Activated CD4-positive, alpha-beta T cell treated with anti-CD3 and anti-CD28 coated beads, Interleukin-2, Interleukin-4, amounts not matched to agents 100 ng/mL and 50 ng/mL, durations not matched to agents 16 hours and 8 hours (primary cell): ENCODE measurements around the gene SNX2.

Experiments used
- DNase-seq: peaks from one replicate; pipeline ENCODE4 v3.0.0-alpha.2; 2020; ENCODE audit warnings: low spot score

Gene SNX2

GRCh38 chr5:122773619-122774018, 1.3 kb upstream of the SNX2 start:
- DNase-seq, result no peak

DNA sequence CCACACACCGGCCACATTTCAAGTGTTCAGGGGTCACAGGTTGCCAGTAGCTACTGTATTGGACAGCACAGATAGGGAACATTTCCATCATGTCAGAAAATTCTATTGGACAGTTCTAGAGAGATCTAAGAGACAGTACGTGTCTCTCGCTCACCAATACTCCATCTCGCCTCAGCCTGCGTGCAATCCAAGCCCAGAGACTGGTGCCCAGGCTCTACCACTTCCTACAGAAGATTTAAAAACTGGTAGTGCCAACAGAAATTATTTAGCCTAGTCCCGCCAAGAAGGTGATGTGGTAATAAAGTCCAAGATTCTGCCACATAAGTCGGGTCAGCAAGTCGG, 390 bp upstream of the SNX2 start:
- no peak for DNase-seq

DNA sequence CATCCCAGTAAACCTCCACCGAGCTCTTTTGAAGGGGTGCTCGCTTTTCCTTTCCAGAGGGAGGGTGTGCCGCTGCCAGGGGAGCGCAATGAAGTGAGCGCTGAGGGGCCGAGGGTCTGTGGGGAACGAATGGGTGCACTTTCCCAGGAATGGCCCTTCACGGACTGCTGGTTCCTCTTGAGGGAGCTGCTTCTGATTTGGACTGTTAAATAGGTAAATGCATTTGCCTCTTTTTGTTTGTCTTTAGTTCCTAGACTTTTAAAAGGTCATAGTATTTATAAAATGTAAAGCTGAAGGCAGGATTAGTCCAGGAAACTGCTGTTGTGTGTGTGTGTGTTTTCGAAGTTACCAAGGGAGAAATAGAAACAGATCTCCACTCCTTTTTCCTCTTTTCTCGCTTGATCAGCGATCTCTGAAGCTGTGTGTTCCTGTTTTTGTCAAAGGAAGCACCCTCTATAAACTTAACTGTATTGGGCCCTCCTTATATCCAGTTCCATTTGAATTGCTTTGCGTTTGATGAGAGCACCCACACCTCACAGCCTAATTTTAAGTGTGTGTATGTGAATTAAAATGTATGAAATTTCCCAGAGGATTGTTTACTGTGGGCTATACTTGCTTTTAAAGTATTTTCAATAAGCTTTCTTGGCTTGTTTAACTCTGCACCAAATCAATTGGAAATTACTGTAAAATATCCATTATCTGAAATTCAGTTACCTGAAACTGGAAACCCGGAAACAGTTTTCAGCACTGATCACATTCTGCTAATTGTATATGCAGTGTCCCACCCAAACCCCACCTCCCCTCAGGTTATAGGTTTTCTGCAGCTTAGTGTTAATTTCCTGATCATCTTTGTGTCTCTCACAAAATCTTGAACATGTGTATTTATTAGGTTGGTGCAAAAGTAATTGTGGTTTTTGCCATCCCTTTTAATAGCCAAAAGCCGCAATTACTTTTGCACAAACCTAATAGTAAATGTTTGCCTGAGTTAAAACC, 966 bp downstream of the SNX2 start:
- DNase-seq, result no peak

- no peak for DNase-seq
Measured at GRCh38 chr5:122778157-122778556, 3.3 kb downstream of the SNX2 start.

GRCh38 chr5:122779451-122779850, 4.6 kb downstream of the SNX2 start:
- DNase-seq, result no peak

DNA sequence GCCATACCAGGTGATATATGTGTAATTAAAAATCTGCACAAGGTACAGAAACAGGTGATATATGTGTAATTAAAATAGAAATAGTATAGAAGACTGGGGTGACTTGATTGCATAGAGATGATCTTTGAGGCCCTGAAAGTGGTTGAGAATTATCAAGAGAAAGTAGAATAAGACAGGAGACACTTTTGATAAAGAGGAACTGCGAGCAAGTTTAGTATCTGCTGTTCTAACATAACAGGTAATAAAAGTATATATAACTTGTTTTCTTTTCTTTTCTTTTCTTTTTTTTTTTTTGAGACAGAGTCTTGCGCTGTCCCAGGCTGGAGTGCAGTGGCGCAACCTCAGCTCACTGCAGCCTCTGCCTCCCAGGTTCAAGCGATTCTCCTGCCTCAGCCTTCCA, 5.4 kb downstream of the SNX2 start:
- no peak for DNase-seq

DNA sequence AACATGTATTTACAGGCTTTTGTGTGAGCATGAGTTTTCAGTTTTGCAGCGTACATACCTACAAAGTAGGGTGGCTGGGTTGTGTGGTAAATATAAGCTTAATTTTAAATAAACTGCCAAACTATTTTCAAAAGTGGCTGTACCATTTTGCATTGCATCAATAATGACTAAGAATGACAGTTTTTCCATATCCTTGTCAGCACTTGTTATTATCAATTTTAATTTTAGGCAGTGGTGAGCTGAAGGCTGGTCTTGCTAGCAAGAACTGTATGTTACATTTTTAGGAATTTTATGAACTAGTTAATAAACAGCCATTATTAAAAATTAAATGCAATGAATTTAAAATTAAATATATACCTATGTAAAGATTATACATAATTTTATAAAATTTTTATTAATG, 6.6 kb downstream of the SNX2 start:
- DNase-seq, result no peak

GRCh38 chr5:122785294-122785693, 10.4 kb downstream of the SNX2 start:
- no peak for DNase-seq

DNA sequence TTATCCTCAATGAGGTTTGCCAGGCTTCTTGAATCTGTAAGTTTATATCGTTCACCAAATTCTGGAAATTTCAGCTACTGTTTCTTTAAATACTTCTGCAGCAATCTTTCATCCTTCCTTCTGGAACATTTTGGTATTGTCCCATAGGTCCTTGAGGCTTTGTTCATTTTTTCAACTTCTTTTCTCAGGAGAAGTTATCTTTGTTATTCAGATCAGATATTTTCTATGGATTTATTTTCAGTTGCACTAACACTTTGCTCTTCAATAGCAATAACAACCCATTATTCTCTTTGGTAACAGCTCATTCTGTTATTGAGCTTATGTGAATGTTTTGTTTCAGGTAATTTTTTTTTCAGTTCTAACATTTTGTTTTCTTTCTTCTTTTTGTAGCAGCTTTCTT, 13.5 kb downstream of the SNX2 start:
- no peak for DNase-seq

- no peak for DNase-seq
Measured at GRCh38 chr5:122788996-122789395, 14.1 kb downstream of the SNX2 start.

GRCh38 chr5:122789461-122790171, 14.7 kb downstream of the SNX2 start:
- DNase-seq, result no peak

DNA sequence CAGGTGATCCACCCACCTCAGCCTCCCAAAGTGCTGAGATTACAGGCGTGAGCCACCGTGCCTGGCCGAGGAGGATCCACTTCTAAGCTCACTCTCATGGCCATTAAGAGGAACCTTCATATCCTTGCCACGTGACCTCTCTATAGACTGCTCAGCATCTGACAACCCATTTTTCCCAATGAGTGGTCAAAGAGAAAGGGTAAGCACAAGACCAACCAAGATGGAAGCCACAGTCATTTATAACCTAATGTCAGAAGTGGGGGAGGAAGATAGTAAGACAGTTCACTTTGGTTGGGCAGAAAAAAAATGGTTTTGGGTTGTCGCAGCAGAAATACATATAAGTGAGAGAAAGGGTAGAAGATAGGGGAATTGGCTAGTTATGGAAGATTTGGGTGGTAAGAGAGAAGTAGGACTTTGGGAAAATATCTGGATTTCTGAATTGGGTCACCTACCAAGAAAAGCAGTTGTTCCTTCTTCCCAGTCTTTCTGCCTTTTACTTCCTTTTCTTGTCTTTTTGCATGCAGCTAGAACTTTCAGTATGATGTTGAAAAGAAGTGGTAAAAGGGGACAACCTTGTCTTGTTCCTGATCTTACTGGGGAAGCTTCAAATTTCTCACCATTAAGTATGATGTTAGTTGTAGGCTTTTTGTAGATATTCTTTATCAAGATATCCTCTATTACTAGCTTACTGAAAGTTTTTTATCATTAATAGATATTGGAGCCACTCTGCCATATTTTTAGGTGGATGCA, 15.6 kb downstream of the SNX2 start:
- DNase-seq, result no peak

DNA sequence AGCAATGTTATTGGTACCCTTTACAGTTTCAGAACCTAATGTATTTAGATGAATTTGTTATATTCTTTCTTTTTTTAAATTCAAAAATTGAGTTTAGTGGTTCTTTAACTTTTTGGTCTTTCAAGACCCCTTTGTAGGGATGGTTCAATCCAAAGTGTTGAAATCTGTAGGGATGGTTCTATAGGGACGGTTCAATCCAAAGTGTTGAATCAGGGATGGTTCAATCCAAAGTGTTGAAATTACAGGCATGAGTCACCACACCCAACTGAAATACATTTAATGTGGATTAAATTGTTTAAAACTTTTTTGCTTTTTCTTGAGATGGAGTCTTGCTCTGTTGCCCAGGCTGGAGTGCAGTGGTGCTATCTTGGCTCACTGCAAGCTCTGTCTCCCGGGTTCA, 30.6 kb downstream of the SNX2 start:
- no peak for DNase-seq

GRCh38 chr5:122810405-122810804, 35.5 kb downstream of the SNX2 start:
- DNase-seq, result no peak

DNA sequence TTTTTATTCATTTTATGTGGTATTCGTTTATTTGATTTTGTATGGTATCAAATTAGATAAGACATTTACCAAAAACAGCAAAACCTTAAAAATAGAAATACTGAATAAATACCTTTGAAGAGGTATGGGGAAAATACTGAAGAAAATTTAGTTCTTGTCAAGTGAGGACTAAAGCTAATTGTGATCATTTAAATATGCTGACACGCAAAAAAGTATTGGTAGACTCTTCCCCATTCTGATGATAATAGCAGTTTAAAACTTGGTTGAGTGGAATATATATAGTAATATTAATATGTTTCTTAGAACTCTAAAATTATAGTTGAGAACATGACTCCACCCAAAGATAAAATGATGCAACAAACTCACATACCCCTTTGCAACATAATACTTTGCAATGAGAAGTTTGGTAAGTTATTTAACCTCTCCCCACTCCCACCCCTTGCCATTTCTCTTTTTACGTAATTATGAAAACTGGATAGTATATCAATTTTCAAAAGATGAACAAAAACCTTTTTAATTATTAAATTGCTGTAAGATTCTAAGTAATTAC, 40.4 kb downstream of the SNX2 start:
- DNase-seq, result no peak

GRCh38 chr5:122816756-122817155, 41.9 kb downstream of the SNX2 start:
- DNase-seq, result no peak

GRCh38 chr5:122831984-122832383, 57.1 kb downstream of the SNX2 start:
- DNase-seq, result no peak

GRCh38 chr5:122835681-122836080, 60.8 kb downstream of the SNX2 start:
- no peak for DNase-seq

DNA sequence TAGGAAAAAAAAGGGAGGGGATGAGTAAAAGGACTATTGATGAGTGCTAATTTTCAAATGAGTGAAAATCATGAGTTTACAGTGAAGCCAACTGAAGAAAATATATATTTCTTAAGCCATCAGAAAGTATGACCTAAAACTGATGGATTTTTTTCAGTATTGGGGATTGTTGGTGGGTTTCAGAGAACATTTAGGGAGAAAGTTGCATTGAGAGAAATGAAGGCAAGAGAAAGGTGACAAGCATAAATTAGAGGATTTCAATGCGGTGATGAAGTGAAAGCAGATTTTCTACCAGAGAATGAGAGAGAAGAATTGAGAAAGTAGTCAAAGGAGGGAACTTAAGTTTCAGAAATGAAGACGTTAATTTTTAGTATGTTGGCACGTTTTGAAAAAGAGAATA, 62.1 kb downstream of the SNX2 start:
- no peak for DNase-seq

DNA sequence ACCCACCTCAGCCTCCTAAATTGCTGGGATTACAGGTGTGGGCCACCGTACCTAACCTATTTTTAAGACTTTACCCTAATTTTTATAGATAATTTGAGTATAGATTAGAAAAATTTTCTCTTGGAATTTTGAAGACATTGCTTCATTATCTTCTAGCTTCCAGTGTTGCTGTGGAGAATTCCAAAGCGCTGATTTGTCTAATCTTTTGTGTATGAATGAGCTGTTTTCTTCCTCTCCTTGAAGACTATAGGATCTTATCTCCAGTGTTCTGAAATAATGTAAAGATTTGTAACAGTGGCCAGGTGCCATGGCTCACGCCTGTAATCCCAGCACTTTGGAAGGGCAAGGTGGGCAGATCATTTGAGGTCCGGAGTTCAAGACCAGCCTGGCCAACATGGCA, 64.9 kb downstream of the SNX2 start:
- no peak for DNase-seq

- DNase-seq, result no peak
Measured at GRCh38 chr5:122842016-122842580, 67.2 kb downstream of the SNX2 start.
